GM19438 (cell line): ENCODE data around the gene SLC25A10.

Source experiments
- ATAC-seq: cut with Tn5 transposase; IDR thresholded peaks from one replicate; pipeline ENCODE4 v1.9.1; 2021; ENCODE audit warnings: low read depth; ENCODE audit not compliant: unreplicated experiment

SLC25A10 gene

DNA sequence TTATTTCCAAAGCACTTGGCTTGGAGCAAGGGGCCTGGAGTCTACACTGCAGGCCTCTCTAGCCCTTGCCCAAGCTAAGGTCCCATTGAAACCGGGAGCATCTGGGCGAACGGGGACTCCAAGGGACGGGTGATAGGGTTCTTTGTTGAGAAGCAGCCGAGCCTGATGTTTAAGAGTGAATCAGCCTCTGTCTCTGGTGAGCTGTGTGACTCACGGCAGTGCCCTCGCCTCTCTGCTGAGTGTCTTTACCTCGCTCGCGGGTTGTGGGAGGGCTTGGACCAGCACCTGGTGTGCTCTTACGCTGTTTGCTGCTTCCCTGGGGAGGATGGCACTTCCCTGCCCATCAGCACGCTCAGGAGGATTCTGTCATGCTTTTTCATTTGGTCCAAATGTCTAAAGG lies 27.0 kb upstream of the SLC25A10 start:
- ATAC-seq: no peak

DNA sequence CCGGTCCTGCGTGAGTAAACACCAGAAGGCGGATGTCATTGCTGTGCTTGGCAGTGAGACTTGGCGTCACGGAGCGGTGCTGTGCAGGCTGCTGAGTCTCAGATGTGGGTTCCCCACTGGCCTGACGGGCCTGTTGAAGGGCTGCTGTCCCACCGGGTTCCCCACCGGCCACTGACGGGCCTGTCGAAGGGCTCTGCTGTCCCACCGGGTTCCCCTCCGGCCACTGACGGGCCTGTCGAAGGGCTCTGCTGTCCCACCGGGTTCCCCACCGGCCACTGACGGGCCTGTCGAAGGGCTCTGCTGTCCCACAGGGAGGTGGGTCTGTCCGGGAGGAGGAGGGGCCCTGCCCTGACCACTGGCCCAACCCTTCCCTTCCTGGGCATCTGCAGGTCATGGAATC lies 25.5 kb upstream of the SLC25A10 start:
- ATAC-seq: no peak

DNA sequence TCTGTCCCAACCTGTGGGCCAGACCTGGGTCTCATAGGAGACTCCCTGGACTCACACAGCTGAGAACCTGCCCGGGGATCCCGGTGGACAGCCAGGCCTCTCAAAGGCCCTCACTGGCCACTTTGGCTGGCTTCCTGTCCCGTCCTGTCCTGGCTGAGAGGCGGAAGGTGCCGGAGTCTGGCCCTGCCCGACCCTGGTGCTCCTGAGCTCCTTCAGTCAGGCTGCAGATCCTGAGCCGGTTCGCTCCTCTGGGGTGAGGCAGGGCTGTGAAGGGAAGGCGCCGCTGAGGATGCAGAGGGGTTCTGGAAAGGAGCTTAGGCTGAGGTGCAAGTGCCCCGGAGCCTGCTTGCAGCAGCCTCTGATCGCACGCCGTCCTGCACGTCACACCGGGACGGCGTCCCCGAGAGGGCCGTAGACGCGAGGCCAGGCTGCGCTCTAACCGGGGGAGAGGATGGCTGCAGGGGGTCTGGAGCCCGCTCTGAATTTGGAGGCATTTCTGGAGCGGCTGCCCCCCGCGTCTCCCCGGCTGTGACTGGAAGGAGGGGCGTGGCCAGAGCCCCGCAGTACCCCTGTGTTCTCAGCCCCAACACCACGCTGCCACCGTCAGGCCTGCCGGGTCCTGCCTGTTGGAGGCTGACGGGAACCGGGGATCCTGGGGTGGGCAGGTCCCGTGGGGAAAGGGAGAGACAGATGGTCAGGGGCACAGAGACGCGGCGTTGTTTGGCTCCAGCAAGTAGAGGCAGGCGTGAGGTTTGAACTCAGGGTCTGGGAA lies 24.1 kb upstream of the SLC25A10 start:
- no peak for ATAC-seq

DNA sequence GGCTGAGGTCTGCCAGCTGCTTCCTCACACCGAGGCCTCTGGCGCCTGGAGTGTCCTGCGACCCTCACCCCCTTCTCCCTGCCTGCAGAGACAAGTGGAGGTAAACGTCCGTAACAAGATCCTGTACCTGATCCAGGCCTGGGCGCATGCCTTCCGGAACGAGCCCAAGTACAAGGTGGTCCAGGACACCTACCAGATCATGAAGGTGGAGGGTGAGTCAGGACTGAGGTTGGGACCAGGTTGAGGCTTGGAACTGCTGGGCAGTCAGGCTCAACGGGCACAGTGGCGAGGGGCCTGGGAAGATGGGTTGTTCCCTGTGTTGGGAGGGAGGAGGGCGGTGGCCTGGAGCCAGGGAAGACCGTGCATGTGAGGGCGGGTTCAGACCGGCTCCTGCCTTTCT lies 23.5 kb upstream of the SLC25A10 start:
- ATAC-seq: no peak

DNA sequence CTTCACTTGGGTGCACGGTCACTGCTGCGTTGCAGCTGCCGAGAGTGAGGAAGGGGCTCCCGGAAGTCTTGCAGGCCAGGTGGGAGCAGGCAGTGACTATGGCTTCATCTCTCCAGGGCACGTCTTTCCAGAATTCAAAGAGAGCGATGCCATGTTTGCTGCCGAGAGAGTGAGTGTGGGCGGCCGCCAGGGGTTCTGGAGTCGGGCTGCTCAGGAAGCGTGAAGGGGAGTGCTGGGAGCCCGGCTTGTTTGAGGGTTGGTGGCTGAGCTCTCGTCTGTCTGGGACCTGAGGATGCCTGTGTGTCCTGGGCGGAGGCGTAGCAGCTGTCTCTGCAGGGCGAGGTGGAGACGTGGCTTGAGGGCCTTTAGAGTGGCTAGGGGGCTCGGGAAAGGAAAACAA lies 22.0 kb upstream of the SLC25A10 start:
- ATAC-seq: no peak

DNA sequence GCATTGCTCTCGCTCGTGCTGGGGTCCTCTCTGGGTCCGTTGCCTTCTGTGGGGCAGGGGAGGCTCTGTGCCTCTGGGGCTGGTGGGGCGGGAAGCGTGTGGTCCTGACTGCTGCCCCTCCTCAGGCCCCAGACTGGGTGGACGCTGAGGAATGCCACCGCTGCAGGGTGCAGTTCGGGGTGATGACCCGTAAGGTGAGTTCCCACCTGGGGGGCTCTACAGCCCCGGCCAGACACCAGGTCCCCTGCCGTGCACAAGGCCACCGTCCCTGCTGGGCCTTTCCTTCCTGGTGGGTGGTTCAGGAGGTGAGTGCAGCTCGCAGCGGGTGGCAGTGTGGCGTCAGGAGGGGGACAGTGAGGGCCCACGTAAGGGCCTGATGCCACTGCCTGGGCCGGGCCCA lies 21.5 kb upstream of the SLC25A10 start:
- no peak for ATAC-seq

DNA sequence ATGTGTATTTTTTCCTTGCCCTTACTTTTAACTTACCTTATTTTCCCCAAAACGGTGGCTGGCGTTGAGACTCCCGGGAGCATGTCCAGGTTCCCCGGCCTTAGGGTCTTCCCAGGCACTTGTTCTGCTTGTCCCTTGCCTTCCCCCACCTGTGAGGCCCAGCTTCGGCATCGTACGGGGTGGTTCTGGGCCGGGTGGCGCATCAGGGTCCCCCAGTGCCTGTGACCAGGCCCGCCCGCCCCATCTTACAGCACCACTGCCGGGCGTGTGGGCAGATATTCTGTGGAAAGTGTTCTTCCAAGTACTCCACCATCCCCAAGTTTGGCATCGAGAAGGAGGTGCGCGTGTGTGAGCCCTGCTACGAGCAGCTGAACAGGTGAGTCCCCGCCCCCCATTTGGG lies 20.9 kb upstream of the SLC25A10 start:
- ATAC-seq: no peak

DNA sequence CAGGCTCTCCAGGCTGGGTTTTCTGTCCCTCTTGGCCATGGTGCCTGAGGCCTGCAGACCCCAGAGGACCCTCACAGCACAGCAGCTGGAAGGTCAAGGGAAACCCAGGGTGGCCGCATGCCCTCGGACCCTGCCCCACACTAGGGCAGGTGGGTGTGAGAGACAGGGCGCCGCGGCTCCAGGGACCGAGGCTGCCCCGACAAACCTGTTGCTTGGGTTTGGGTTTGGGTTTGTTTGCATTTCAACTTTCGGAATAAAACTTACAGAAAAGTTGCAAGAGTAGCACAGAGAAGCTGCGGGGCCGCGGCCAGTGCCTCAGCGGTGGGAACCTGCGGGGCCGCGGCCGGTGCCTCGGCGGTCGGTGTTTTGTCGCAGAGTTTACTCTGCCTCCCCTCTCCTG lies 20.5 kb upstream of the SLC25A10 start:
- no peak for ATAC-seq

DNA sequence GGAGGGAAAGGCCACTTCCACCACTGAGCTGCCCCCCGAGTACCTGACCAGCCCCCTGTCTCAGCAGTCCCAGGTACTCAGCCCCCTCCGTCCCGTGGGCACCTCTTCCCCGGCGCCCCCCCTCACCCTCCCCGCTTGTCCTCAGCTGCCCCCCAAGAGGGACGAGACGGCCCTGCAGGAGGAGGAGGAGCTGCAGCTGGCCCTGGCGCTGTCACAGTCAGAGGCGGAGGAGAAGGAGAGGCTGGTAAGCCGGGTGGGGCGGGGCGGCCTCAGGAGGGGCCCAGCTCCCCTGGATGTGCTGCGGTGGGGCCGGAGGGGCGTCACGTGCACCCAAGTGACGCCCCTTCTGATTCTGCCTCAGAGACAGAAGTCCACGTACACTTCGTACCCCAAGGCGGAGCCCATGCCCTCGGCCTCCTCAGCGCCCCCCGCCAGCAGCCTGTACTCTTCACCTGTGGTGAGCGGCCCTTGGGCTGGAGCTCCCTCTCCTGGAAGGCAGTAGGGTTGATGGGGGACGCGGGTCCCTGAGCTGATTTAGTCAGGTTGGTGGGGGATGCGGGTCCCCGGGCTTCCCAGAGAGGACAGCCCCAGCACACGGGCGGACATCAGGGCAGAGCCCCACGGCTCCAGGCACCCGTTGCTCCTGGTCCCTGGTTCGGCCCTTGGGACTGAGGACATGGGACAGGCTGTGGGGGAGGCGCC lies 18.4 kb upstream of the SLC25A10 start:
- no peak for ATAC-seq

DNA sequence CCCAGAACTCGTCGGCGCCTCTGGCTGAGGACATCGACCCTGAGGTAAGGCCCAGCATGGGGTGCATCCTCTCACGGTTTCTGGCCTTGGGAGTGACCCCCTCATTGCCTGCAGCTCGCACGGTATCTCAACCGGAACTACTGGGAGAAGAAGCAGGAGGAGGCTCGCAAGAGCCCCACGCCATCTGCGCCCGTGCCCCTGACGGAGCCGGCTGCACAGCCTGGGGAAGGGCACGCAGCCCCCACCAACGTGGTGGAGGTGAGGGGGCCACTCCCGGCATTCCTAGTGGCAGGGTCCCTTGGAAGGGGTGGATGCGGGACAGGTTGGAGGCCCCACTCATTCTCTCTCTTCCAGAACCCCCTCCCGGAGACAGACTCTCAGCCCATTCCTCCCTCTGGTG lies 17.3 kb upstream of the SLC25A10 start:
- ATAC-seq: no peak

DNA sequence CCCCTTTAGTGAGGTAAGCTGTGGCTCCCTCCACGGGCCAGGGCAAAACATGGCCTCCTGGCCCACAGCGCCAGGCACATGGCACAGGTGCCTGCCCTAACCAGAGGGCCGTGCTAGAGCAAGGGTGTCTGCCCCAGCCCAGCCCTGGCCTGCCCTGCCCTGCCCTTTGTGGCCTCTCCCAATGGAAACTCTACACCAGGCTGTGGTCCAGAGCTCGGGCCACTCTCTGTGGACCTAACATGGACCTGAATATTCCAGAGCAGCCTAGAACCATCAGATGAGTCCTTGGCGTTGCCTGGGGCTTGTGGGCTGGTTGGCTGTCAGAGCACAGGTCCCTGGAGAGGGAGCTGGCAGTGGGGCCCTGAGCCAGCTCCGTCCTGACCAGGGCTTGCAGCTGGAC lies 16.9 kb upstream of the SLC25A10 start:
- ATAC-seq: no peak

DNA sequence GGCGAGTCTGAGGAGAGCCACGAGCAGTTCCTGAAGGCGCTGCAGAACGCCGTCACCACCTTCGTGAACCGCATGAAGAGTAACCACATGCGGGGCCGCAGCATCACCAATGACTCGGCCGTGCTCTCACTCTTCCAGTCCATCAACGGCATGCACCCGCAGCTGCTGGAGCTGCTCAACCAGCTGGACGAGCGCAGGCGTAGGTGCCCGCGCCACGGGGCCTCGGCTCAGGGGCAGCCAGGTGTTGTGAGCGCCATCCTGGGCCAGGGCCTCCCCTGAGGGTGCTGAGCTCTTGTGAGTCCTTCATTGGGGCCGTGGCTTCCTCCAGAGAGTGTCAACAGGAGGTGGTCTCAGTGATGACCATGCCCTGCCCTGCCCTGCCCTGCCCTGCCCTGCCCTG lies 16.3 kb upstream of the SLC25A10 start:
- ATAC-seq: no peak

DNA sequence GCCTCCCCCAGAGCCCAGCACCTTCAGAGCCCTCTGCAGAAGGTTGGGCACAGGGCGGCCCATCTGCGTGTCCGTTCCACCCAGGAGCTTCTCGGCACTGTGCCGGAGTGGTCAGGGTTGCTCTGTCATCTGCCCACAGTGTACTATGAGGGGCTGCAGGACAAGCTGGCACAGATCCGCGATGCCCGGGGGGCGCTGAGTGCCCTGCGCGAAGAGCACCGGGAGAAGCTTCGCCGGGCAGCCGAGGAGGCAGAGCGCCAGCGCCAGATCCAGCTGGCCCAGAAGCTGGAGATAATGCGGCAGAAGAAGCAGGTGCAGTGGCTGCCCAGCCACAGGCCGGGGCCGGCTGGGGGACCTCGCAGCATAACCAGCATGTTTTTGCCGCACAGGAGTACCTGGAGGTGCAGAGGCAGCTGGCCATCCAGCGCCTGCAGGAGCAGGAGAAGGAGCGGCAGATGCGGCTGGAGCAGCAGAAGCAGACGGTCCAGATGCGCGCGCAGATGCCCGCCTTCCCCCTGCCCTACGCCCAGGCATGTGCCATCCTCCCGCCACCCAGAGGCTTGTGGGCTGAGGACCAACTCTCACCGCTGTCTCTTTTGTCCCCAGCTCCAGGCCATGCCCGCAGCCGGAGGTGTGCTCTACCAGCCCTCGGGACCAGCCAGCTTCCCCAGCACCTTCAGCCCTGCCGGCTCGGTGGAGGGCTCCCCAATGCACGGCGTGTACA lies 15.7 kb upstream of the SLC25A10 start:
- ATAC-seq: no peak

DNA sequence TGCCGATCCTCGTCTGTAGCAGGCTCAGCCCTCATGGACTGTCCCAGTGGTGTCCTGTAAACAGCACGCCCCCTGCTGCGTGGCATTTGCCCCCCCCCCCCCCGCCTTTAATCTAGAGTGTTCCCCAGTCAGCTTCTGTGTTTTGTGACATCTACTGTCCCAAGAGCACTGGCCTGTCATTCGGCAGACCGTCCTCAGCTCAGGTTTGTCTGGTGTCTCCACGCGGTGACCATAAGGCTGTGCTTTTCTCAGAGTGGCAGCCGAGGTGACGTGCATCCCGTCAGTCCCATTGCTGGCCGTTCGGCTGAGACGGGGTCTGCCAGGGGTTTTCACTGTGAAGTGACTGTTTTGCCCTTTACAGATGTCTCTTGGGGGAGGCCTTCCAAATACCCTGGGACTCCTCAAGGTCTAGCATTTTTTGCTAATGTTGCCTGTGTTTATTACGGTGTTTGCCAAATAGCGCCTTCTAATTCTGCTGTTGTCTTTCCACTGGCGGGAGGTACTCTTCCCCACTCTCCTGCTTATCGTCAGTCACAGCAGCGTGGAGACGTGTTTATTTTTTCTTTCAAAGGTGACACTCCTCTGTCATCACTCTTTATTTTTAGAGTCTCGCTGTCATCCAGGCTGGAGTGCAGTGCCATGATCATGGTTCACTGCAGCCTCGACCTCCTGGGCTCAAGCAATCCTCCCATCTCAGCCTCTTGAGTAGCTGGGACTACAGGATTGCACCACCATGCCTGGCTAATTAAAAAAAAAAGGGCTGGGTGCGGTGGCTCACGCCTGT lies 14.6 kb upstream of the SLC25A10 start:
- no peak for ATAC-seq

DNA sequence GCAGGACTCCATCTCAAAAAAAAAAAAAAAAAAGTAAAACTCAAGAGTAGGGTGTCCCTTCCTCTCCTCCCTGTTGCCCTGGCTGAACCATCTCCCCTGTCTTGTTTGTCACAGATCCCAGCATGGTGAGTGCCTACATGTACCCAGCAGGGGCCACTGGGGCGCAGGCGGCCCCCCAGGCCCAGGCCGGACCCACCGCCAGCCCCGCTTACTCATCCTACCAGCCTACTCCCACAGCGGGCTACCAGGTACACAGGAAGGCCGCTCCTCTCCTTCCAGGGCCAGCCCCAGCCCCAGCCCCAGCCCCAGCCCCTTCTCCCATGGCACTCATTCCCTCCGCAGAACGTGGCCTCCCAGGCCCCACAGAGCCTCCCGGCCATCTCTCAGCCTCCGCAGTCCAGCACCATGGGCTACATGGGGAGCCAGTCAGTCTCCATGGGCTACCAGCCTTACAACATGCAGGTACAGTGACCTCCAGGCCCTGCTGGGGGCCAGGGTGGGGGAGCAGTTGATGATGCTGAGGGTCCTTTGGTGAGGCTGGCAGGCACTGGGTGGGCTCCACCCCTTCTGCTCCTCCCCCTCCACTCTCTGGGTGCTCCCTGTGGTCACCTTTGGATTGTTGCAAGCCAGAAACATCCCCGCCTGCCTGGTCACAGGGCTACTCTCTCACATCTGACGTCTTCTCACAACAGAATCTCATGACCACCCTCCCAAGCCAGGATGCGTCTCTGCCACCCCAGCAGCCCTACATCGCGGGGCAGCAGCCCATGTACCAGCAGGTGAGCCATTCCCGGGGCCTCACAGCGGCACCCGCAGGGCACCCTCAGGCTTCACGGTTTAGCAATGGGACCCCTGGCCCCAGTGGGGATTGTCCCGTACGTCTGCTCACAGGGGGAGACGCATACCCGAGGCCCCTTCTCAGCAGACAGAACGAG lies 11.5 kb upstream of the SLC25A10 start:
- no peak for ATAC-seq

DNA sequence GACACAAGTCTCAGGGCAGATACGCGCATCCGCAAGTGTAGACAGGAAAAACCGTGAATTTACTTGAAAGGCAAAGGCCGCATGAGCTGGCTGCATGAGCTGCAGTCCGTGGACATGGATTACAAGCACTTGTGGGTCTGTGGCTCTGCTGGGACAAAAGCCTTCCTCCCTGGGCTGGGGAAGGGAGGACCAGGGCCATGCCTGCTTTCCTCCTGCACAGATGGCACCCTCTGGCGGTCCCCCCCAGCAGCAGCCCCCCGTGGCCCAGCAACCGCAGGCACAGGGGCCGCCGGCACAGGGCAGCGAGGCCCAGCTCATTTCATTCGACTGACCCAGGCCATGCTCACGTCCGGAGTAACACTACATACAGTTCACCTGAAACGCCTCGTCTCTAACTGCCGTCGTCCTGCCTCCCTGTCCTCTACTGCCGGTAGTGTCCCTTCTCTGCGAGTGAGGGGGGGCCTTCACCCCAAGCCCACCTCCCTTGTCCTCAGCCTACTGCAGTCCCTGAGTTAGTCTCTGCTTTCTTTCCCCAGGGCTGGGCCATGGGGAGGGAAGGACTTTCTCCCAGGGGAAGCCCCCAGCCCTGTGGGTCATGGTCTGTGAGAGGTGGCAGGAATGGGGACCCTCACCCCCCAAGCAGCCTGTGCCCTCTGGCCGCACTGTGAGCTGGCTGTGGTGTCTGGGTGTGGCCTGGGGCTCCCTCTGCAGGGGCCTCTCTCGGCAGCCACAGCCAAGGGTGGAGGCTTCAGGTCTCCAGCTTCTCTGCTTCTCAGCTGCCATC lies 10.6 kb upstream of the SLC25A10 start:
- no peak for ATAC-seq

DNA sequence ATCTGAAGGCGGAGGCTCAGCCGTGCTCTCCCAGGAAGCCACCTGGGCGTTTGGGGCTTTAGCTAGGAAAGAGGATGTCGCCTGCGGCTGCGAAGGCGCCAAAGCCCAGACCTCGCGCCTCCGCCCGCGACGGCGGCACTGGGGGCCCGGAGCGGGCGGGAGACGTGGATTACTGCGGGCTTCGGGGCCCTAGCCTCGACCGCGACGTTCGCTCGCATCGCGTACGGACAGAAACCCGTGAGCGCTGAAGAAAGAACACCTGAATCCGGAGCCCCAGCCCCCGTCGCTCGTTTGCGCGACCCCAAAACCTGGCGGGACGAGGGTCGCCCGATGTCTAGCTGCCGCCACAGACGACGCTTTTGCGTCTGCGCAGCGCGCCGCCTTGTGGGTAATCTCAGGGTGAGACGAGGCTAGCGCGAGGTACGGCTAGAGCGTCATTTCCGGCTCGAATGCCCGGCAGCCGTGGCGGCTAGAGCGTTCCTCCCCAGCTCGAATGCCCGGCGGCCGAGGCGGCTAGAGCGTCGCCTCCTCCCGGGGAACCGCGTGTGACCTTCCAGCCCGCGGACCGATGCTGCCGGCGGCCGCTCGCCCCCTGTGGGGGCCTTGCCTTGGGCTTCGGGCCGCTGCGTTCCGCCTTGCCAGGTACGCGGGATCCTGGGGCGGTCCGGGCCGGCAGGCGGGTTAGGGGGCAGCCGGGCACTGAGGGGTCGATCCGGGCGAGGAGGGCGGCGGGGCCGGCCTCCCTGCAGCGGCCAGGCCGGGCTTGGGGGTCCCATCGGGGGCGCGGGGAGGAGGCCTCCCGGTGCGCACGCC lies 8.9 kb upstream of the SLC25A10 start, which contains the start of gene MRPL12:
Gene MRPL12, plus strand, starts transcription at position 434 of the 813 bp plus-strand sequence. Its CDS starts 135 bp downstream, at position 569.
- peak; percentile 79 for ATAC-seq
